Gastroesophageal sphincter (tissue), 3 donors: Measurements from ENCODE around the gene SF3B4.
A peak's percentile ranks its signal among the peaks of the same experiment; 100 is the strongest.

Experiments
- CTCF ChIP-seq, 4 experiments: fragments of 200-600 bp in 2 of 4; fragments of 450-650 bp in 2 of 4; sonication (generic) in 1 of 4; IDR thresholded peaks; one replicate each; pipeline ENCODE4 v1.5.1; 2017 to 2019; ENCODE audit warnings: antibody characterized with exemption in 4 of 4, mild to moderate bottlenecking in 2 of 4, moderate library complexity in 2 of 4
- POLR2AphosphoS5 ChIP-seq: sonication (generic); formaldehyde crosslinking; IDR thresholded peaks from one replicate; pipeline ENCODE4 v1.6.1; 2017; ENCODE audit warnings: antibody characterized with exemption

GRCh38 chr1:149886396-149887195 is 41.0 kb downstream of the SF3B4 start:
- peak in 2 of 4 experiments; percentile 31 to 45 for TF ChIP-seq CTCF (IDR thresholded peaks at IDR 0.05)
- peak; percentile 100 for TF ChIP-seq POLR2AphosphoS5
